Osteoblast (primary cell): Measurements from ENCODE around the gene PIK3R5. TPM values are rescaled to one million over a fixed set of nuclear protein-coding genes. Genes with fewer than 3 reads are reported as not detected.

Experiments used
- DNase-seq: peaks from one replicate; pipeline ENCODE4 v3.0.0; 2011; ENCODE audit warnings: low spot score, mixed read lengths; ENCODE audit not compliant: insufficient read length; ENCODE audit errors: missing footprints
- H2AFZ ChIP-seq: 2 replicates; pipeline ENCODE4 v1.6.0; 2011; ENCODE audit warnings: mild to moderate bottlenecking, low read length
- H3K27ac ChIP-seq: 2 replicates; pipeline ENCODE4 v1.5.1; 2011; ENCODE audit warnings: mild to moderate bottlenecking, low read depth, low read length, moderate library complexity
- H3K27me3 ChIP-seq: 2 replicates; pipeline ENCODE4 v1.6.0; 2012; ENCODE audit warnings: mild to moderate bottlenecking, control low read depth, inconsistent platforms, low read length, moderate library complexity; ENCODE audit not compliant: insufficient read depth
- H3K36me3 ChIP-seq: 2 replicates; pipeline ENCODE4 v1.5.1; 2011; ENCODE audit warnings: mild to moderate bottlenecking, low read length, control low read depth, moderate library complexity; ENCODE audit not compliant: insufficient read depth
- H3K4me1 ChIP-seq: 2 replicates; pipeline ENCODE4 v1.5.1; 2011; ENCODE audit warnings: mild to moderate bottlenecking, low read length, control low read depth, moderate library complexity; ENCODE audit not compliant: insufficient read depth
- H3K4me2 ChIP-seq: 2 replicates; pipeline ENCODE4 v1.6.0; 2011; ENCODE audit warnings: mild to moderate bottlenecking, low read length; ENCODE audit not compliant: insufficient read depth
- H3K4me3 ChIP-seq: fragments of 200-600 bp; sonication (generic); 3 replicates; pipeline ENCODE4 v1.5.1; 2012; ENCODE audit warnings: mild to moderate bottlenecking, low read length, inconsistent platforms; ENCODE audit not compliant: insufficient read depth
- H3K79me2 ChIP-seq: 2 replicates; pipeline ENCODE4 v1.6.0; 2012; ENCODE audit warnings: mild to moderate bottlenecking, low read length, control low read depth, inconsistent platforms; ENCODE audit not compliant: insufficient read depth
- H3K9me3 ChIP-seq: 2 replicates; pipeline ENCODE4 v1.5.1; 2011; ENCODE audit warnings: low read depth, low read length, control low read depth
- H4K20me1 ChIP-seq: 2 replicates; pipeline ENCODE4 v1.6.0; 2012; ENCODE audit warnings: mild to moderate bottlenecking, low read length, control low read depth; ENCODE audit not compliant: insufficient read depth
- total RNA-seq: library from RNA; depleted of rRNA; stranded (reverse); fragments of >200 nt; gene quantifications from 2 replicates; pipeline ENCODE4 v1.2.3, GENCODE V29; 2012
- TF ChIP-seq, protein P1 (sequence below): IDR thresholded peaks from 2 replicates; pipeline ENCODE4 v1.5.1; 2011; ENCODE audit warnings: mild to moderate bottlenecking, low read depth, low read length, moderate library complexity; ENCODE audit errors: extremely low read depth

The PIK3R5 gene
- total RNA-seq, 1 donor = 0.36 TPM

DNA sequence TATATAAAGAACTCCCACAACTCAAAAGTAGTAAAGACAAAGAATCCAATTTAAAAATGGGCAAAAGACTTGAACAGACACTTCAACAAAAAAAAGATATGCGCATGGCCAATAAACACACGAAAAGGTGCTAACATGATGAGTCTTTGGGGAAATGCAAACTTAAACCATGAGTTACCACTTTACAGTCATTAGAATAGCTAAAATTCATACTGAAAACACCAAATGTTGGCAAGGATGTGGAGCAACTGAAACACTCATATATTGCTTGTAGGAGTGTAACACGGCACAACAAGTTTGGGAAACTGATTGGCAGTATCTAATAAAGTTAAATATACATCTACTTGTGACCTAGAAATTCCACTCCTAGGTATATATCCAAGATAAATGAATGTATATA, 3.0 kb upstream of the PIK3R5 start:
- Histone ChIP-seq H3K27ac (no peak overlapping the region), H3K9me3 (no peaks in the 10 kb centered on the region), H3K4me2 (no peak overlapping the region), H3K4me3 (no peak overlapping the region), H4K20me1 (no peaks in the 10 kb centered on the region), H3K4me1 (no peaks in the 10 kb centered on the region), H3K79me2 (no peaks in the 10 kb centered on the region), H3K36me3 (no peaks in the 10 kb centered on the region), H2AFZ (no peak overlapping the region), H3K27me3 (peaks cover 22% of the 10 kb centered on the region)
- DNase-seq = no peak
- TF ChIP-seq, protein P1, sequence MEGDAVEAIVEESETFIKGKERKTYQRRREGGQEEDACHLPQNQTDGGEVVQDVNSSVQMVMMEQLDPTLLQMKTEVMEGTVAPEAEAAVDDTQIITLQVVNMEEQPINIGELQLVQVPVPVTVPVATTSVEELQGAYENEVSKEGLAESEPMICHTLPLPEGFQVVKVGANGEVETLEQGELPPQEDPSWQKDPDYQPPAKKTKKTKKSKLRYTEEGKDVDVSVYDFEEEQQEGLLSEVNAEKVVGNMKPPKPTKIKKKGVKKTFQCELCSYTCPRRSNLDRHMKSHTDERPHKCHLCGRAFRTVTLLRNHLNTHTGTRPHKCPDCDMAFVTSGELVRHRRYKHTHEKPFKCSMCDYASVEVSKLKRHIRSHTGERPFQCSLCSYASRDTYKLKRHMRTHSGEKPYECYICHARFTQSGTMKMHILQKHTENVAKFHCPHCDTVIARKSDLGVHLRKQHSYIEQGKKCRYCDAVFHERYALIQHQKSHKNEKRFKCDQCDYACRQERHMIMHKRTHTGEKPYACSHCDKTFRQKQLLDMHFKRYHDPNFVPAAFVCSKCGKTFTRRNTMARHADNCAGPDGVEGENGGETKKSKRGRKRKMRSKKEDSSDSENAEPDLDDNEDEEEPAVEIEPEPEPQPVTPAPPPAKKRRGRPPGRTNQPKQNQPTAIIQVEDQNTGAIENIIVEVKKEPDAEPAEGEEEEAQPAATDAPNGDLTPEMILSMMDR = no peak

GRCh38 chr17:8967861-8968260, 2.4 kb upstream of the PIK3R5 start:
- Histone ChIP-seq H3K4me1 (no peaks in the 10 kb centered on the region), H3K9me3 (no peaks in the 10 kb centered on the region), H3K4me2 (no peak overlapping the region), H4K20me1 (no peaks in the 10 kb centered on the region), H3K27ac (no peak overlapping the region), H3K79me2 (no peaks in the 10 kb centered on the region), H3K27me3 (peaks cover 24% of the 10 kb centered on the region), H2AFZ (no peak overlapping the region), H3K4me3 (no peak overlapping the region), H3K36me3 (no peaks in the 10 kb centered on the region)
- no peak for DNase-seq
- TF ChIP-seq, protein P1 = no peak

DNA sequence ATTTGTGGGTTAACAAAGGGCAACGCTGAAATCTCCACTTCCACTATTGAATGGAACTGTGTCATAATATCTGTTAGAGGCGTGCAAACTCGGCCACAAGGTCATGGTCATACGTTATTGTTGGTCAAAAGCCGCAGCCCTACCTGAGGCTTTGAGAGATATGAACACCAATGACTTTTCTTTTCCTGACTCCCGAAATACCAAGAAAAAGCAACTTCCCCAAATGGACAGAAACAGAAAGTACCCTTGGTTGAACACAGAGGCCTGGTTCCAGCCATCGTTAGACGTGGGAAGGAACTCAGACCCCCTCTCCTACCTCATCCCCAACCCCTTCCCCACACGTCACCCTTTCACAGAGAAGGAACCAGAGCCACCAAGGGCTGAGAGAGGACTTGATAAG, 1.4 kb upstream of the PIK3R5 start:
- no peak overlapping the region for H2AFZ ChIP-seq
- no peaks in the 10 kb centered on the region for H3K79me2 ChIP-seq
- peak; percentile 70 for DNase-seq
- H3K27me3 ChIP-seq = peaks cover 24% of the 10 kb centered on the region
- TF ChIP-seq, protein P1 = no peak
- H4K20me1 ChIP-seq = no peaks in the 10 kb centered on the region
- no peaks in the 10 kb centered on the region for H3K9me3 ChIP-seq
- H3K4me3 ChIP-seq = no peak overlapping the region
- no peak overlapping the region for H3K4me2 ChIP-seq
- H3K36me3 ChIP-seq = no peaks in the 10 kb centered on the region
- H3K27ac ChIP-seq = no peak overlapping the region
- H3K4me1 ChIP-seq = no peaks in the 10 kb centered on the region

DNA sequence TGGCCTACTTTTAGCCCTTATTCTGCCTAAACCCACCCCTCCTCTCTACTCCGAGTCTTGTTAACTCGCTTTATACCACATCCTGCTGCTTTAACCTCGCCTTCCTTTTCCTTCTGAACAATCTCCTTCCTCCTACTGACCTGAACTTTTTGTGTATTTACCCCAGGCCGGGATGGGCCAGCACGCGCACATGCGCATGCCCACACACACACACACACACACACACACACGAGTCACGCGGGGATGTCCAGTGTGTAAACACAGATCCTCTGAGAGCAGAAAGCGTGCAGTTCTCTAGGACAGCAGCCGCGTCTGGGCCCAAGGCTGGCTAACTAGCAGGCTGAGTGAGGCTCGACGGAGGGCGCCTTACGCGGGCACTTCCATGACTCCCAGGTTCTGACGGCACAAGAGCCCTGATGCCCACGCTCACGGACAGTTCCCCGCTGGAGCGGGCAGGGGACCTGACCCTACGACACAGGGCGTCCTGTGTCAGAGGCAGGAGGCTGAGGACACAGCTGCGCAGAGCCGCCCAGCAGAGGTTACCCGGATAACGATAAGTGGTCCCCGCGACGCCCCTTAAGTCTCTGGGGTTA, 610 bp downstream of the PIK3R5 start:
- H3K9me3 ChIP-seq = no peaks in the 10 kb centered on the region
- no peaks in the 10 kb centered on the region for H3K36me3 ChIP-seq
- TF ChIP-seq, protein P1 = no peak
- no peak overlapping the region for H3K4me2 ChIP-seq
- H3K4me1 ChIP-seq = no peaks in the 10 kb centered on the region
- H3K4me3 ChIP-seq = no peak overlapping the region
- peaks cover 24% of the 10 kb centered on the region for H3K27me3 ChIP-seq
- no peaks in the 10 kb centered on the region for H3K79me2 ChIP-seq
- H3K27ac ChIP-seq = no peak overlapping the region
- no peak overlapping the region for H2AFZ ChIP-seq
- no peaks in the 10 kb centered on the region for H4K20me1 ChIP-seq
- no peak for DNase-seq
